Neural cell (in vitro differentiated cells): ENCODE results near the gene SV2A.

Experiments used
- CTCF ChIP-seq: fragments of 450-650 bp; IDR thresholded peaks from 2 replicates; pipeline ENCODE4 v1.5.1; 2014; ENCODE audit warnings: antibody characterized with exemption, mild to moderate bottlenecking, moderate library complexity; ENCODE audit not compliant: poor library complexity, severe bottlenecking
- EZH2 ChIP-seq: fragments of 200-600, 300-800 bp; shearing (Covaris generic), sonication (generic); IDR thresholded peaks from 2 replicates; pipeline ENCODE4 v1.6.1; 2014; ENCODE audit warnings: antibody characterized with exemption, low read length, borderline replicate concordance, mild to moderate bottlenecking; ENCODE audit not compliant: insufficient read depth, poor library complexity, severe bottlenecking
- RAD21 ChIP-seq: fragments of 450-650 bp; conservative IDR thresholded peaks from 2 replicates; pipeline ENCODE4 v1.6.1; 2014; ENCODE audit warnings: antibody characterized with exemption, mild to moderate bottlenecking, moderate library complexity
- TF ChIP-seq, protein P1 (sequence below): IDR thresholded peaks from 2 replicates; pipeline ENCODE4 v1.6.1; 2012; ENCODE audit warnings: borderline replicate concordance

DNA sequence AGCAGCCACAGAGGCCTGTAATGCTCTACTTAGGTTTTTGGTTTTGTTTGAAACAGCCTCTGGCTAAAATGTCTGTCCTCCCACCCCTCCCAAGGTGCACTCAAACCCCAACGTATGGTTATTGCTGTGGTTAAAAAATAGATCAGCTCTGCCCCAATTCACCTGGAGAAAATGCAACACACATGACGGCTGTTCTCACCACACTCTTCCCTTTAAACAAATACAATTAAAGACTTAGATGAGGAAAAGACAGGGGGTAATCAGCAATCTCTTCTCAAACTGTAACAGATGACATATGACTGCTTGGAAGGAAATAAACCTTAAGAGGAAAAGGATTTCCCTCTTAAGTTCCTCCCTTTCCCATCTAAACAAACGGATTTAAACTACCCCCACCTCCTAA lies 25.2 kb upstream of the SV2A start:
- TF ChIP-seq CTCF: no peak
- TF ChIP-seq, protein P1, sequence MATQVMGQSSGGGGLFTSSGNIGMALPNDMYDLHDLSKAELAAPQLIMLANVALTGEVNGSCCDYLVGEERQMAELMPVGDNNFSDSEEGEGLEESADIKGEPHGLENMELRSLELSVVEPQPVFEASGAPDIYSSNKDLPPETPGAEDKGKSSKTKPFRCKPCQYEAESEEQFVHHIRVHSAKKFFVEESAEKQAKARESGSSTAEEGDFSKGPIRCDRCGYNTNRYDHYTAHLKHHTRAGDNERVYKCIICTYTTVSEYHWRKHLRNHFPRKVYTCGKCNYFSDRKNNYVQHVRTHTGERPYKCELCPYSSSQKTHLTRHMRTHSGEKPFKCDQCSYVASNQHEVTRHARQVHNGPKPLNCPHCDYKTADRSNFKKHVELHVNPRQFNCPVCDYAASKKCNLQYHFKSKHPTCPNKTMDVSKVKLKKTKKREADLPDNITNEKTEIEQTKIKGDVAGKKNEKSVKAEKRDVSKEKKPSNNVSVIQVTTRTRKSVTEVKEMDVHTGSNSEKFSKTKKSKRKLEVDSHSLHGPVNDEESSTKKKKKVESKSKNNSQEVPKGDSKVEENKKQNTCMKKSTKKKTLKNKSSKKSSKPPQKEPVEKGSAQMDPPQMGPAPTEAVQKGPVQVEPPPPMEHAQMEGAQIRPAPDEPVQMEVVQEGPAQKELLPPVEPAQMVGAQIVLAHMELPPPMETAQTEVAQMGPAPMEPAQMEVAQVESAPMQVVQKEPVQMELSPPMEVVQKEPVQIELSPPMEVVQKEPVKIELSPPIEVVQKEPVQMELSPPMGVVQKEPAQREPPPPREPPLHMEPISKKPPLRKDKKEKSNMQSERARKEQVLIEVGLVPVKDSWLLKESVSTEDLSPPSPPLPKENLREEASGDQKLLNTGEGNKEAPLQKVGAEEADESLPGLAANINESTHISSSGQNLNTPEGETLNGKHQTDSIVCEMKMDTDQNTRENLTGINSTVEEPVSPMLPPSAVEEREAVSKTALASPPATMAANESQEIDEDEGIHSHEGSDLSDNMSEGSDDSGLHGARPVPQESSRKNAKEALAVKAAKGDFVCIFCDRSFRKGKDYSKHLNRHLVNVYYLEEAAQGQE: no peak
- no peak for TF ChIP-seq RAD21
- no peak for TF ChIP-seq EZH2
